ENCODE measurements around the gene AP4M1. TPM values are rescaled to one million over a fixed set of nuclear protein-coding genes. Genes with fewer than 3 reads are reported as not detected.

The AP4M1 gene
- total and polyA plus RNA-seq, 4 donors, result 3.3 to 5.5 (median 4.8) TPM

DNA sequence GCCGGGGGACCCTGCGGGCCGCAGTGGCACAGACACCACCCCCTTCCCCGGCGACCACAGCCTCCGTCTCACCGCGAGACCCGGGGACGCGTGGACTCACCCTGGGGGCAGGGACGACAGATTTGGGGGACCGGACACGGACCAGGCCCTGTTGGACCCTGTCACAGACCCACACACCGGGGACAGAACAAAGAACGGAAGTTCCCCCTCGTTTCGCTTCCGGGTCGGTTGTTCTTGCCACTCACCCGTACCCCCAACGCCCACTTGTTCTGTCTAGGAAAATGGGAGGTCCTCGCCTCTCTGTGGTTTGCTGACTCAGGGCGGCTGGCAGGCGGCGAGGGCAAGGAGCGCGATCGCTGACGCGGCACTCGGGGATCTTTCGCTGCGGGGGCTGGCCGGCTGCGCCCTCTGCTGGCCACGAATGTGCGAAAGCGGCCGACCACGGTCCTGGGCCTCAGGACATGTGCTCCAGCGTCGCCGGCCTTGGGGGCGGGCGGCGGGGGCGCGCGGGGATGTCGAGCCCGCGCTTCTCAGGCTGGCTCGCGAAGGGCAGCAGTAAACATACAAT is 19.8 kb upstream of the AP4M1 start, which contains the start of gene ZNF3:
ZNF3 (minus strand) TSS at position 189 of the 568 bp plus-strand sequence. CDS start 4,366 bp downstream, outside the sequence.
- Histone ChIP-seq H3K4me3 (ENCODE audit: low read depth in 1 of 3, low read length in 3 of 3) (peak within 1 kb of the TSS; percentile 80 to 90 (median 83)), H3K9me3 (ENCODE audit: control insufficient read depth in 4 of 4, low read length in 3 of 4) (no peaks in the 10 kb centered on the region), H3K9ac (ENCODE audit: low read depth in 1 of 2, low read length in 2 of 2) (peak within 1 kb of the TSS; percentile 88 to 96), H3K36me3 (ENCODE audit: control insufficient read depth in 4 of 4, insufficient read depth in 3 of 4, low read depth in 1 of 4, low read length in 3 of 4) (peaks cover 0 to 10% (median 4%) of the 10 kb centered on the region in 4 donors), H3K27ac (ENCODE audit: low read depth in 1 of 2, low read length in 2 of 2) (peak within 1 kb of the TSS; percentile 89 to 90), H3K27me3 (ENCODE audit: control insufficient read depth in 4 of 4, insufficient read depth in 4 of 4, low read length in 3 of 4) (no peaks in the 10 kb centered on the region), H3K4me1 (ENCODE audit: control insufficient read depth in 4 of 4, insufficient read depth in 4 of 4, low read length in 3 of 4) (peaks cover 12 to 34% (median 29%) of the 10 kb centered on the region in 4 donors)
- DNase-seq (ENCODE audit: low spot score), result peak; percentile 98
- TF ChIP-seq GABPA (IDR thresholded peaks at IDR 0.05 in 1 of 2, conservative IDR thresholded peaks at IDR 0.05 in 1 of 2) (peak; percentile 96 to 98), EGR1 (IDR thresholded peaks at IDR 0.05; ENCODE audit: low read depth in 2 of 2) (peak; percentile 90 to 96), SP1 (IDR thresholded peaks at IDR 0.05) (peak; percentile 85), FOXA2 (IDR thresholded peaks at IDR 0.05) (peak; percentile 22), HNF4A (conservative IDR thresholded peaks at IDR 0.05) (peak; percentile 65 to 70), TAF1 (conservative IDR thresholded peaks at IDR 0.05) (no peak), JUND (IDR thresholded peaks at IDR 0.05) (peak; percentile 31 to 69), RAD21 (IDR thresholded peaks at IDR 0.05) (peak; percentile 87 to 92), HNF4G (IDR thresholded peaks at IDR 0.05) (peak; percentile 31), RXRA (IDR thresholded peaks at IDR 0.05) (peak; percentile 70 to 72), YY1 (IDR thresholded peaks at IDR 0.05) (peak; percentile 83), FOXA1 (IDR thresholded peaks at IDR 0.05) (peak; percentile 84), NR2F2 (IDR thresholded peaks at IDR 0.05) (peak; percentile 68)
- TF ChIP-seq, protein P1, sequence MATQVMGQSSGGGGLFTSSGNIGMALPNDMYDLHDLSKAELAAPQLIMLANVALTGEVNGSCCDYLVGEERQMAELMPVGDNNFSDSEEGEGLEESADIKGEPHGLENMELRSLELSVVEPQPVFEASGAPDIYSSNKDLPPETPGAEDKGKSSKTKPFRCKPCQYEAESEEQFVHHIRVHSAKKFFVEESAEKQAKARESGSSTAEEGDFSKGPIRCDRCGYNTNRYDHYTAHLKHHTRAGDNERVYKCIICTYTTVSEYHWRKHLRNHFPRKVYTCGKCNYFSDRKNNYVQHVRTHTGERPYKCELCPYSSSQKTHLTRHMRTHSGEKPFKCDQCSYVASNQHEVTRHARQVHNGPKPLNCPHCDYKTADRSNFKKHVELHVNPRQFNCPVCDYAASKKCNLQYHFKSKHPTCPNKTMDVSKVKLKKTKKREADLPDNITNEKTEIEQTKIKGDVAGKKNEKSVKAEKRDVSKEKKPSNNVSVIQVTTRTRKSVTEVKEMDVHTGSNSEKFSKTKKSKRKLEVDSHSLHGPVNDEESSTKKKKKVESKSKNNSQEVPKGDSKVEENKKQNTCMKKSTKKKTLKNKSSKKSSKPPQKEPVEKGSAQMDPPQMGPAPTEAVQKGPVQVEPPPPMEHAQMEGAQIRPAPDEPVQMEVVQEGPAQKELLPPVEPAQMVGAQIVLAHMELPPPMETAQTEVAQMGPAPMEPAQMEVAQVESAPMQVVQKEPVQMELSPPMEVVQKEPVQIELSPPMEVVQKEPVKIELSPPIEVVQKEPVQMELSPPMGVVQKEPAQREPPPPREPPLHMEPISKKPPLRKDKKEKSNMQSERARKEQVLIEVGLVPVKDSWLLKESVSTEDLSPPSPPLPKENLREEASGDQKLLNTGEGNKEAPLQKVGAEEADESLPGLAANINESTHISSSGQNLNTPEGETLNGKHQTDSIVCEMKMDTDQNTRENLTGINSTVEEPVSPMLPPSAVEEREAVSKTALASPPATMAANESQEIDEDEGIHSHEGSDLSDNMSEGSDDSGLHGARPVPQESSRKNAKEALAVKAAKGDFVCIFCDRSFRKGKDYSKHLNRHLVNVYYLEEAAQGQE (IDR thresholded peaks at IDR 0.05), result peak; percentile 85
- TF ChIP-seq, protein P2, sequence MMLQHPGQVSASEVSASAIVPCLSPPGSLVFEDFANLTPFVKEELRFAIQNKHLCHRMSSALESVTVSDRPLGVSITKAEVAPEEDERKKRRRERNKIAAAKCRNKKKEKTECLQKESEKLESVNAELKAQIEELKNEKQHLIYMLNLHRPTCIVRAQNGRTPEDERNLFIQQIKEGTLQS (IDR thresholded peaks at IDR 0.05), result no peak
- TF ChIP-seq, protein P3, sequence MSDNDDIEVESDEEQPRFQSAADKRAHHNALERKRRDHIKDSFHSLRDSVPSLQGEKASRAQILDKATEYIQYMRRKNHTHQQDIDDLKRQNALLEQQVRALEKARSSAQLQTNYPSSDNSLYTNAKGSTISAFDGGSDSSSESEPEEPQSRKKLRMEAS (IDR thresholded peaks at IDR 0.05), result no peak
- TF ChIP-seq, protein P4, sequence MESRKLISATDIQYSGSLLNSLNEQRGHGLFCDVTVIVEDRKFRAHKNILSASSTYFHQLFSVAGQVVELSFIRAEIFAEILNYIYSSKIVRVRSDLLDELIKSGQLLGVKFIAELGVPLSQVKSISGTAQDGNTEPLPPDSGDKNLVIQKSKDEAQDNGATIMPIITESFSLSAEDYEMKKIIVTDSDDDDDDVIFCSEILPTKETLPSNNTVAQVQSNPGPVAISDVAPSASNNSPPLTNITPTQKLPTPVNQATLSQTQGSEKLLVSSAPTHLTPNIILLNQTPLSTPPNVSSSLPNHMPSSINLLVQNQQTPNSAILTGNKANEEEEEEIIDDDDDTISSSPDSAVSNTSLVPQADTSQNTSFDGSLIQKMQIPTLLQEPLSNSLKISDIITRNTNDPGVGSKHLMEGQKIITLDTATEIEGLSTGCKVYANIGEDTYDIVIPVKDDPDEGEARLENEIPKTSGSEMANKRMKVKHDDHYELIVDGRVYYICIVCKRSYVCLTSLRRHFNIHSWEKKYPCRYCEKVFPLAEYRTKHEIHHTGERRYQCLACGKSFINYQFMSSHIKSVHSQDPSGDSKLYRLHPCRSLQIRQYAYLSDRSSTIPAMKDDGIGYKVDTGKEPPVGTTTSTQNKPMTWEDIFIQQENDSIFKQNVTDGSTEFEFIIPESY (IDR thresholded peaks at IDR 0.05), result peak; percentile 45
- TF ChIP-seq, protein P5, sequence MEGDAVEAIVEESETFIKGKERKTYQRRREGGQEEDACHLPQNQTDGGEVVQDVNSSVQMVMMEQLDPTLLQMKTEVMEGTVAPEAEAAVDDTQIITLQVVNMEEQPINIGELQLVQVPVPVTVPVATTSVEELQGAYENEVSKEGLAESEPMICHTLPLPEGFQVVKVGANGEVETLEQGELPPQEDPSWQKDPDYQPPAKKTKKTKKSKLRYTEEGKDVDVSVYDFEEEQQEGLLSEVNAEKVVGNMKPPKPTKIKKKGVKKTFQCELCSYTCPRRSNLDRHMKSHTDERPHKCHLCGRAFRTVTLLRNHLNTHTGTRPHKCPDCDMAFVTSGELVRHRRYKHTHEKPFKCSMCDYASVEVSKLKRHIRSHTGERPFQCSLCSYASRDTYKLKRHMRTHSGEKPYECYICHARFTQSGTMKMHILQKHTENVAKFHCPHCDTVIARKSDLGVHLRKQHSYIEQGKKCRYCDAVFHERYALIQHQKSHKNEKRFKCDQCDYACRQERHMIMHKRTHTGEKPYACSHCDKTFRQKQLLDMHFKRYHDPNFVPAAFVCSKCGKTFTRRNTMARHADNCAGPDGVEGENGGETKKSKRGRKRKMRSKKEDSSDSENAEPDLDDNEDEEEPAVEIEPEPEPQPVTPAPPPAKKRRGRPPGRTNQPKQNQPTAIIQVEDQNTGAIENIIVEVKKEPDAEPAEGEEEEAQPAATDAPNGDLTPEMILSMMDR (IDR thresholded peaks at IDR 0.05; ENCODE audit: low read depth, low read length, missing input control), result peak; percentile 88
- under 1% methylated on average over 55 of the region's 55 CpGs for WGBS
